AG10803 (cell line): Measurements from ENCODE around the gene PFKP.
A peak's percentile ranks its signal among the peaks of the same experiment; 100 is the strongest.

Source experiments
- DNase-seq: peaks from one replicate; pipeline ENCODE4 v3.0.0; 2010; ENCODE audit warnings: low read depth
- H3K4me3 ChIP-seq: 2 replicates; pipeline ENCODE4 v1.5.1; 2011; ENCODE audit warnings: mild to moderate bottlenecking, low read length, control low read depth
- CTCF ChIP-seq: conservative IDR thresholded peaks from 2 replicates; pipeline ENCODE4 v1.5.1; 2011; ENCODE audit warnings: mild to moderate bottlenecking, low read length, control low read depth, inconsistent platforms

PFKP gene

GRCh38 chr10:3136336-3136735 lies 69.0 kb downstream of the PFKP start:
- H3K4me3 ChIP-seq: no peak overlapping the region
- no peak for DNase-seq
- no peak for TF ChIP-seq CTCF

DNA sequence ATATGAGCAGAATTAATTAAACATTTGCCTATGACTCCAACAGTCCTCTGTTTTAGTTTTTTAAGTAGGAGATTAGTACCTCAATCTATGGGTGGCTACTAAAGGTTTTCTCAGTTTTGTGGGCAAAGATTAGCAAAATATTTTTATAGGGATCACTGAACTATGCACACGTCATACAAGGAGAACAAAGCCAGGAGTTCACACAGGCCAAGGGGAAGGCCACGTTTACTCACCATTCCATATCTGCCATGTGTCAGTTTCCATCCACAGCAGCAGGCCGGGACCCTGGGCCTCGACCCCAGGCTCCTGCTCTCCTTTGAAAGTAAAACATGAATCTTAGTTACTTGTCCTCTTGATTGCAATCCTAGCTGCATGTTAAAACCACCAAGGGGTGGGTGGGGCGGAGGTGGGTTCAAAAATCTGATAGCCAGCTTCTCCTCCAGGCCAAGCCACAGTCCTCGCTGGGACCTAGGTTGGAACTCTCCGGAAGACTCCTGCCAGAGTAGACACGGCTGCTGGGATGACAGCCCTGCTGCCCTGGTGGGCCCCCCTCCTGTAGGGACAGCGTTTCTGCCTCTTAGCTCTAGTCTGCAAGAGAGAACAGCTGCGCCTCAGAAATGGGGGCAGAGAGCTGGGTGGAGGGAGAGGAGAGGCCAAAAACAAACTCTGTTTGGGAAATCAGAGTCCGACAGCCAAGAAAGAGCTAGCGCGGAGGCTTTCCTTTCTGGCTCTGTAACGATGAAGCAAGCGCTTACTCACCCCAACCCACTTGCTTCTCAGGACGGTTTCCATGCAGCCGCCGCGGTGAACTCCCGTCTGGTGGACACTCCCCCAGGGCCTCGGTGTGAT lies 69.6 kb downstream of the PFKP start:
- no peak for TF ChIP-seq CTCF
- DNase-seq: peak; percentile 75
- no peak overlapping the region for H3K4me3 ChIP-seq

- TF ChIP-seq CTCF: no peak
- no peak overlapping the region for H3K4me3 ChIP-seq
- no peak for DNase-seq
These were observed 70.8 kb downstream of the PFKP start for GRCh38 chr10:3137958-3138726.

GRCh38 chr10:3139216-3139910 lies 72.0 kb downstream of the PFKP start:
- no peak for DNase-seq

DNA sequence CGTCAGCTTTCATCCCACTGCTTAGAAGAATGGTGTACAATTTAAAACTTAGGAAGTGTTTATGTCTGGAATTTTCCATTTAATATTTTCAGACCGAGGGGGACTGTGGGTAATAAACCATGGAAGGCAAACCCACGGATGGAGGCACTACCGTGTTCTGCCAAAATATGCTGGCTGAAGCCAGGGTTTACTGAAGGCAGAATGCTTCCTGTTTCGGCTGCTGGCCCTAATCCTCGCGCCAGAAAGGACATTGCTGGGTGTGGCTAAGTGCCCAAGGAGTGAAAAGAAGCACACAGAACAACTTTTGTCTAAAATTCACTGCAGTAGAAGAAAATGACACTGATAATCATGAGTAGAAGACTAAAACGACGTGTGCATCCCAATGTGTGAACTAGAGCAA lies 72.9 kb downstream of the PFKP start:
- no peak for DNase-seq
- H3K4me3 ChIP-seq: no peak overlapping the region
- TF ChIP-seq CTCF: no peak

More at GRCh38 chr10:3139216-3139910, 72.0 kb downstream of the PFKP start:
- no peak for TF ChIP-seq CTCF
- no peak overlapping the region for H3K4me3 ChIP-seq

DNA sequence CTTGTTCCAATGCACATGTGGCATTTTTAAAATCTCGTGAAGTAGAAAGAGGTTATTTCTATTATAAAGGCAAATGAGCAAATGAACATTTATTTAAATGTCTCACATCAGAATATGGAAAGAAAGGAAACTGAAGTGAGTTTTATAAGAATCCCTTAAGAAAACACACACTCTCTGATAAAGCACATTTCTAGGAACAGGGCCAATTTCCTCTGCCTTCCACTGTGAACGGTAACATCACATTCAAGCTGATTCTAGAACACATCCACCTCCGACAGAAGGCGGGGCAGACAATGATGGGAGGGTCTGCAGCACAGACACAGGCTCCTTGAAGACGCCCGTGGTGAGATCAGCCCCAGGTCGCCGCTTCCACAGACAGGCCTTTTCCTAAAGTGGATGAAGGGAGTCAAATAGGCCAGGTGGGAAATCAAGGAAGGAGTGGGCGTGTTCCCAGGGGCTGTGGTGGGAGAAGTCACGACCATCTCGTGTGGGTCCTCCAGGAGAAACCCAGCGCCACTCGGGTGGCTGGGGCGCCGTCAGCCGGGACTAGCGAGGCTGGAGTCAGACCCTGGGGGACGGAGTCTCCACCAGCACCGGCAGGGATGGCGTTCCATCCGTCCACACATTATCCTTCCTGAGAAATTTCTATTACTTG lies 74.1 kb downstream of the PFKP start:
- H3K4me3 ChIP-seq: no peak overlapping the region
- no peak for DNase-seq

More for the DNA sequence above, 74.1 kb downstream of the PFKP start:
- TF ChIP-seq CTCF: no peak
